HG02938 (cell line): ENCODE data around the gene AP1B1.

Experiments
- ATAC-seq: cut with Tn5 transposase; IDR thresholded peaks from one replicate; pipeline ENCODE4 v1.9.1; 2021; ENCODE audit warnings: mild to moderate bottlenecking, moderate library complexity; ENCODE audit not compliant: unreplicated experiment

Gene AP1B1

DNA sequence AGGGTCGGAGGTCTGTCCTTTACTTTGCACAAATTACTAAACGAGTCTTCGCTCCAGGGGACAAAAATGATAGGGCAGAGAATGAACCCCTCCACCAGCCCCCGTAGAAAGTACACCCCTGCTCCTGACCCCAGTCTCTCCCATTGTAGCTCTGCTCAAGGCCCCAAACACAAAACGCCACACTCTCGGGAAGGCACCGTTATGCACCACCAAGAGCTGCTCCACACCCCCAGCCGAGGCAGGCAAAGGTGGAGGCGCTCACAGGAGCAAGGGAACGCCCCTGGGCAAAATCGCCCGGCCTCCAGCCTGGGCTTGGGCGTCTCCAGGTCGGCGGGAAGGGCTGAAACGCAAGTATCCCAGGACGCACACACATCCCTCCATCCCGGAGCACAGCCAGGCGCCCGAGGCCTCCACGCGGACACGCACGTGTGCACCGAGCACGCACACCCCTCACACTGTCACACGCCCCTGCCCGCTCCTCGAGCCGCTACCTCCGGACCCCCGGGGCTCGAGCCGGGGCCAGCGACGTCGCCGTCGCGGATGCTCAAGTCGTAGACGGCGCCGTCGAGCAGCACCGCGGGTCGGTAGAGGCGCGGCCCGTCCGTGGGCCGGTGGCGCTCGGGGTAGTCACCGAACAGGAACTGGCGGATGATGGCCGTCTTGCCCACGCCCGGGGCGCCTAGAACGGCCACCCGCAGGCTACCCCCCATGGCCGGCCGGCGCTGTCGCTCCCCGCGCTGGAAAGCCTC, 73.7 kb downstream of the AP1B1 start:
- ATAC-seq = no peak

- no peak for ATAC-seq
Observed at GRCh38 chr22:29313576-29314466, 74.5 kb downstream of the AP1B1 start.

- ATAC-seq = no peak
Observed at GRCh38 chr22:29313126-29313575, 75.2 kb downstream of the AP1B1 start.

DNA sequence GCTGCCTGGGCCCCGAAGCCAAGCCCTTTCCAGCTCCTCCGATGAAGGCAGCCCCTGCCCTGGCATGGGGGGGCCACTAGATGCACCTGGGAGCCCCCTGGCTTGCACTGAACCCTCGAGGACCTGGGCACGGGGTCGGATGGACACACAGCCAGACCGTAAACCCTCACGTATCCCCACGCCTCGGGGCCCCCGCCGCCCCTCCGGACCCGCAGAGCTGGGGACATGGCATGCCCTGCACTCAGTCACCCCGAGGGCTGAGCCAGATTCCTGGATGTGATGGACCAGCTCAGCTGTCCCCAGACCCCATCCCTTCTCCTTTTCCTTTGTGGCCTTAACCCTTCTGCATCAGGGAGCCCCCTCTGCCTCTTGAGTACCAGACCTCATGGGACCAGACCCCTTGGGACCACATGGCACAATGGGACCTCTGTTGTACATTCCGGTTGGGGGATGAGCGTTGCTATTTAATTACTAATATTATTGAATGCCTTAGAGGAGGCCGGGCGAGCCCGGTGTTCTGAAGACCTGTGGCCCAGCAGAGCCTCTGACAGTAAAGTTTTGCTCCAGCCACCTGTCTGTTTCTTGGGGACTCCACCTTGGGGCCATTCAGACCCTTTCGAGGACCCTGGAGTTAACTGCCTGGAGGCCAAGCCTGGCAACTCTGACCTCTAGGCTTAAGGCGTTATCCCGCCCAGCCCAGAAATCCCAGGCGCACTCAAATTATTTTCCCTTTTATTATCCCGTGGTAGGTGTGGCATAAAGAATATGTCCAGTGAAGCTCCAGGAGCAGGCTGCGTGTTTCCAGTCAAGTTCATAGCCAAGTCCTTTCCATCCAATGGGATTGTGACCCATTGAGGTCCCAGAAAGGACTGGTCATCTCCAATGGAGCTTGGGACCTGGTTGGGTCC, 75.9 kb downstream of the AP1B1 start:
- no peak for ATAC-seq

- no peak for ATAC-seq
Observed at GRCh38 chr22:29311464-29312217, 76.7 kb downstream of the AP1B1 start.

DNA sequence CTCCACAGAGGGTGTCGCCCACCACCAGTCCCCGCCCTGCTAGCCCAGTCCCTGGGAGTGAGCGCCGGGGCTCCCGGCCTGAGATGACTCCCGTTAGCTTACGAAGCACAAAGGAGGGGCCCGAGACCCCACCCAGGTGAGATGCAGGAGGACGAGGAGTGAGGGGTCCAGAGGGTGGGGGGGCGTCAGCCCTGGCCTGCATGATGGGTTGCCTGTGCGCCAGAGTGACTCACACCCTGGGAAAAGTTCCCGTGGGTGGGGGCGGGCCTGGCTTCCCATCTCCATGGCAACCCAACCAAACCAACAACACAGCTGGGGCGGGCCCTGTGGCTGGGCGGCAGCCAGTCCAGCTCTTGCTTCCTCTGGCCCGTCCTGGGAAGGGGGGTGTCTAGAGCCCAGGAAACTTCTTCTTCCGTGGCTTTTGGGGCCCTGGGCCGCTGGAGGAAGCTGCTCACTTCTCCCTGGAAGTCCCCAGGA, 77.5 kb downstream of the AP1B1 start:
- no peak for ATAC-seq

DNA sequence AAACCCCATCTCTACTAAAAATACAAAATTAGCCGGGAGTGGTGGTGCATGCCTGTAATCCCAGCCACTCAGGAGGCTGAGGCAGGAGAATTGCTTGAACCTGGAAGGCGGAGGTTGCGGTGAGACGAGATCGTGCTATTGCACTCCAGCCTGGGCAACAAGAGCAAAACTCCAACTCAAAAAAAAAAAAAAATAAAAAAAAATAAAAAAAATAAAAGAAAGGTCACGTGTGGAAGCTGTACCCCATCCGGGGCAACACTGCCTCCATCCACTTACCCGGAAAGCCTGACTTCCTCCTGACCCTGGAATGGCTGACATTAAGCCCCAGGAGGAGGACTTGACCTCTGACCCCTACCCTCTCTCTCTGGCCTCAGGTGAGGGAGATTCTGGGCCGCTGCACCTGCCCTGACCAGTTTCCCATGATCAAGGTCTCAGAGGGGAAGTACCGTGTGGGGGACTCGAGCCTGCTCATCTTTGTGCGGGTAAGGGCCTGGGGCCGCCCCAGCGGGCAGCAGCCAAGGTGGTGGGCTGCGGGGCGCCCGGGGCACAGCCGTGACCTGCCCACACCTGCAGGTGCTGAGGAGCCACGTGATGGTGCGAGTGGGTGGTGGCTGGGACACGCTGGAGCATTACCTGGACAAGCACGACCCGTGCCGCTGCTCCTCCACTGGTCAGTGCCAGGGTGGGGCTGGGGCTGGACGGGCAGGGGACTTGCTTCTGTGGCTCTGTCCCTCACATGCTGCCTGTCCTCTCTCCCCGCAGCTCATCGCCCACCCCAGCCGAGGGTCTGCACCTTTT, 78.1 kb downstream of the AP1B1 start:
- ATAC-seq = no peak

- ATAC-seq = no peak
Observed at GRCh38 chr22:29309332-29310064, 78.9 kb downstream of the AP1B1 start.

DNA sequence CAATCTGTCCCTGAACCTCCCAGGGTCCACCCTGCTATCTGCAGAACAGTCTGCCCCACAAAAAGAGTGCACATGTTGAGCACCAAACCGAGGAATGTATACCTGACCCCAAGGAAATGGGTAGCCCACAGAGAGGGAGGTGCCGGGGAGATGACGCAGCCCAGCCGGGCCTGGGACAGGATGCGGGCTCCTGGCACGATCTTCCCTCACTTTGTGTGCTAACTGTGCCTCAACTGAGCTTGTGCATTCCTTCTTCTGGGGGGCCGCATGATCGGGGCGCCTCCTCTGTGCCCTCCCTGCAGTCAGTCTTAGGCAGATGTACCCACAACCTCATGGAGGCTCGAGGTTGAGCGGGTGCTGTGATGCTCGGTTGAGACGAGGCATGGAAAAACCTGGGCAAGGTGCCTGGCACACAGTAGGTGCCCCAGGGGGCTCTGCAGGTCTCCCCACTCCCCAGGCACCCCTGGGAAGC, 79.5 kb downstream of the AP1B1 start:
- no peak for ATAC-seq

DNA sequence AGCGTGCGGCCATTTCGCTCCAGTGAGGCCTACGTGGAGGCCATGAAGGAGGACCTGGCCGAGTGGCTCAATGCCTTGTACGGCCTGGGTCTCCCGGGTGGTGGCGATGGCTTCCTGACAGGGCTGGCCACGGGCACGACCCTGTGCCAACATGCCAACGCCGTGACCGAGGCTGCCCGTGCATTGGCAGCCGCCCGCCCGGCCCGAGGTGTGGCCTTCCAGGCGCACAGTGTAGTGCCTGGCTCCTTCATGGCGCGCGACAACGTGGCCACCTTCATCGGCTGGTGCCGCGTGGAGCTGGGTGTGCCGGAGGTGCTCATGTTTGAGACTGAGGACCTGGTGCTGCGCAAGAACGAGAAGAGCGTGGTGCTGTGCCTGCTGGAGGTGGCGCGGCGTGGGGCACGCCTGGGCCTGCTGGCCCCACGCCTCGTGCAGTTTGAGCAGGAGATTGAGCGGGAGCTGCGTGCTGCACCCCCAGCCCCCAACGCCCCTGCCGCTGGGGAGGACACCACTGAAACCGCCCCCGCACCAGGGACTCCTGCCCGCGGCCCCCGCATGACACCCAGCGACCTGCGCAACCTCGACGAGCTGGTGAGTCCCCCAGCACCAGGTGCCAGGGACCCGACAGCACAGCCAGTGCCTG, 80.1 kb downstream of the AP1B1 start:
- ATAC-seq = no peak

- no peak for ATAC-seq
Observed at GRCh38 chr22:29307596-29308147, 80.7 kb downstream of the AP1B1 start.

DNA sequence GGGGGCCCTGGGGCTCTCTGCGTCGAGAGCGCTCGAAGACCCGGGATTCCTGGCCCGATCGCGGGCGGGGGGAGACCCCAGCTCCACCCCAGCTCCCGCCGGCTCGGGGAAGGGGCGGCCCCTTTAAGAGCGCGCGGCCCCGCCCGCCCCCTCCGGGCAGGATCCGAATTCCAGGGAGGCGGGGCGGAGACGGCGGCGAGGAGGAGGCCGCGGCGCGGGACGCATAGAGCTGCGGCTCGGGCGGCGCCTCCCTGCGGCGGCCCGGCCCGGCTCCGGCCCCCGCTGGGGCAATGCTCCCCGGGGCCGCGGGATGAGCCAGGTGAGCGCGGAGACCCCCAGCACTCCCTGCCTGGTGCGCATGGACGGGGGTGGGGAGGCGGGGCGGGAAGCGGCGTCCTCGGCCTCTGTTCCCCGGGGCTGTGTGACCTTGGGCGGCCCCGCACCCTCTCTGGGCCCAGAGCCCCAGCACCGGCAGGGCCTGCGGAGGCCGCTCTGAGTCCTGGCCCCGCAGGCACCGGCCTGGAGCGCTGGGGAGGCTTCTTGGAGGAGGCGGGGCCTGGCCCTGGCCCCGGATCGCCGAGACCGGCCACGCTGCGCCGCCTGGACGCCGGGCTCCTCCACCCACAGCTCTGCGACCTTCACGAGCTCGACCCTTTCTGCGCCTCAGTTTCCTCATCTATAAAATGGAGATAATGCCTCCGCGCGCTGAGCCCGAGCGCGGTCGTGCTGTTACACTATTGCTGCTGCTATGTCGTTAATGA, 81.4 kb downstream of the AP1B1 start:
- no peak for ATAC-seq

GRCh38 chr22:29306175-29306834, 82.1 kb downstream of the AP1B1 start, which contains the start of gene GAS2L1:
Gene GAS2L1, plus strand, starts transcription at chr22:29306650. Its CDS starts 1,456 bp downstream, at chr22:29308106.
- ATAC-seq = no peak

DNA sequence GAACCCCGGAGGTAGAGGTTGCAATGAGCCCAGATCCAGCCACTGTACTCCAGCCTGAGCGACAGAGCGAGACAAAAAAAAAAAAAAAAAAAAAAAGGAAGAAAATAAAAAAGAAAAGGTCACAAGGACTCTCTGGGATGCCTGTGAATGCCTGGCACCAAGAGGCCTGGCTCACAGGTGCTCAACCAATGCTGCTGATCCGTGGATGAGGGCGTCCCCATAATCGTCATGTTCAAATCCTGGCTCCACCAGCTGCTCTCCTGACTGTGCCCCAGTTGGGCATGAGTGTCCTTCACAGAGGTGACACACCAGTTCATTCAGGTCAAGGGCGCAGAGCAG, 82.6 kb downstream of the AP1B1 start:
- ATAC-seq = no peak

- no peak for ATAC-seq
Observed at GRCh38 chr22:29302681-29303465, 85.5 kb downstream of the AP1B1 start.

DNA sequence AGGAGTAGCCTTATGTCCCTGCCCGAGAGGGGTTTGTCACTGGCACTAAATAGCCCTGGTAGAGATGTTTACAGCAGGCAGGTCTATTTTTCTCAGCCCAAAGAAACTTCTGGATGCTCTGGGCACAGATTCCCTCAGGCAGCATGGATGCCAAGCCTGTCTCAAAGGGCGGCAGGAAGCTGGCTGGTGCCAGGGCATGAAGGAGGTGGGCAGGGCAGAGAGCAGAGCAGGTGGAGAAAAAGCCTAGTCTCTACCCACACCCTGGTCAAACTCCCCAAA, 86.0 kb downstream of the AP1B1 start:
- no peak for ATAC-seq
